NCI-H82 treated with DMSO at 0.1 percent for 48 hours (cell line): Measurements from ENCODE around the gene CHAD.

Experiments
- DNase-seq: peaks from one replicate; lab custom pipeline; 2025; ENCODE audit not compliant: unreplicated experiment; lab: John Stamatoyannopoulos, UW

The CHAD gene

GRCh38 chr17:50458701-50459676 lies 9.7 kb downstream of the CHAD start:
- DNase-seq, result no peak

DNA sequence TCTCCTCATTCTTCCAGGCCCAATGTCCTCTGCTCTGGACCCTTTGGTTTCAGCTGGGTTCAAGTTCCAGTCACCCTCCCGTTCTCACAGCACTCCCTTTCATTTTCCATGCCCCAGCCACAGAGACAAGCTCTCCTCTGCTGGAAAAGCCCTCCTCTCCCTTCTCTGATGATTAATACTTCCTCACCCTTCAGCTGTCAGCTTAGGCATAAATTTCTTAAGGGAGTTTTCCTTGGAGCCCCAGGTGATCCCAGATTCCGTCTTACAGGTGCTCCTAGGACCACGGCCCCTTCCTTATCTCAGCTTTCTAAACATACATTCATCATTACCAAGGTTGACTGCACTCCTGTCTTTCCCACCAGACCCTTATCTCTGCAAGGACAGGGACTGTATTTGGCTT lies 10.4 kb downstream of the CHAD start:
- DNase-seq, result no peak

GRCh38 chr17:50457621-50458020 lies 11.1 kb downstream of the CHAD start:
- DNase-seq, result no peak

- DNase-seq, result no peak
Observed at GRCh38 chr17:50453901-50454300, 14.8 kb downstream of the CHAD start.

- DNase-seq, result no peak
Observed at GRCh38 chr17:50452630-50453300, 15.9 kb downstream of the CHAD start.

DNA sequence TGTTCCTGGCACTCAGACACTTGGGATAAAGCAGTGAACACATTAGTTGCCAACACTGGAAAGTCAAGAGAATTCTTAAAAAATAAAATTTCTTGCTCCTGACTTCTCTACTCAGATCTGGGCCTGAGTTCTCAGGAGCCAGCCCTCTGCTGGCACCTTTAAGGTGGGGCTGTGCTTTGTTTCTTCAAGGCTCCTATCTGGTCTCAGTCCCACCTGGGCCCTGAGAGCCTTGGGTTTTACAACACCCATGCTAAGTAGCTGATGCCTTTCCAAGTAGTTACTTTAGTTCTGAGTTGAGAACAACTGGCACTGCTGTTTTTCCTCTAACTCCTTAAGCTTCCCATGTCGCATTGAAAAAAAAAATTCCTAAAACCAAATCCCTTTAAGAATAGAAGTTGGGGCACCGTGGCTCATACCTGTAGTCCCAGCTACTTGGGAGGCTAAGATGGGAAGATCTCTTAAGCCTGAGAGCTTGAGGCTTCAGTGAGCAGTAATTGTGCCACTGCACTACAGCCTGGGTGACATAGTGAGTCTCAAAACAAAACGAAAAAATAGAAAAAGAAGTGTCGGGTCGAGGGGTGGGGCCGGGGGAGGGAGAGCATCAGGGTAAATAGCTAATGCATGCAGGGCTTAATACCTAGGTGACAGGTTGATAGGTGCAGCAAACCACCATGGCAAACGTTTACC lies 16.6 kb downstream of the CHAD start:
- no peak for DNase-seq

- no peak for DNase-seq
Observed at GRCh38 chr17:50448643-50449042, 20.0 kb downstream of the CHAD start.

GRCh38 chr17:50447870-50448595 lies 20.6 kb downstream of the CHAD start:
- no peak for DNase-seq

GRCh38 chr17:50445730-50446325 lies 22.9 kb downstream of the CHAD start:
- DNase-seq, result no peak

DNA sequence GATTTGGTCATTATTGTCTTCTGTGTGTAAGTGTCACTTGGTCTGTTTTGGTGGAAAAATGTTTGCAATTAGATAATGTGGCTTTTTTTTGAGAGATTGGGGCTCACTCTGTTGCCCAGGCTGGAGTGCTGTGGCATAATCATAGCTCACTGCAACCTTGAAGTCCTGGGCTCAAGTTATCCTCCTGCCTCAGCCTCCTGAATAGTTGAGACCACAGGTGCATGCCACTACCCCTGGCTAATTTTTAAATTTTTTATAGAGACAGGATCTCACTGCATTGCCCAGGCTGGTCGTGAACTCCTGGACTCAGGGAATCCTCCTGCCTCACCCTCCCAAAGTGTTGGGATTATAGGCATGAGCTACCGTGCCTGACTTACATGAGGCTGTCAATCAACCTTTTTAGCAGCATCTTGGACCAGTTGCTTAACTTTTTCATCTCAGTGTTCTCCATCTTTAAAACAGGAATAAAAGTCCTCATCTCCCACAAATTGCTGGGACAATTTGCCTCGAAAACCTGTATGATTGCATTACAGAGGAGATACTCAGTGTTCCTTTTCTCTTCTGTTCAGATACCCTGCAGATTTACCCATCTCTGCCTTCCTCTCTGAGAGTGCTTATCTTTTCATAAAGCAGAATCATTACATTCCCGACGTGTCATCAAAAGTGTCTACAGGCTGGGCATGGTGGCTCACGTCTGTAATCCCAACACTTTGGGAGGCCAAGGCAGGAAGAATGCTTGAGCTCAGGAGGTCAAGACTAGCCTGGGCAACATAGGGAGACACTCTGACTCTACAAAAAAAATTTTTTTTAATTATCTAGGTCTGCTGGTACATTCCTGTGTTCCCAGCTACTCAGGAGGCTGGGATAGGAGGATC lies 23.6 kb downstream of the CHAD start:
- DNase-seq, result no peak

- DNase-seq, result no peak
Observed at GRCh38 chr17:50443505-50443974, 25.1 kb downstream of the CHAD start.

DNA sequence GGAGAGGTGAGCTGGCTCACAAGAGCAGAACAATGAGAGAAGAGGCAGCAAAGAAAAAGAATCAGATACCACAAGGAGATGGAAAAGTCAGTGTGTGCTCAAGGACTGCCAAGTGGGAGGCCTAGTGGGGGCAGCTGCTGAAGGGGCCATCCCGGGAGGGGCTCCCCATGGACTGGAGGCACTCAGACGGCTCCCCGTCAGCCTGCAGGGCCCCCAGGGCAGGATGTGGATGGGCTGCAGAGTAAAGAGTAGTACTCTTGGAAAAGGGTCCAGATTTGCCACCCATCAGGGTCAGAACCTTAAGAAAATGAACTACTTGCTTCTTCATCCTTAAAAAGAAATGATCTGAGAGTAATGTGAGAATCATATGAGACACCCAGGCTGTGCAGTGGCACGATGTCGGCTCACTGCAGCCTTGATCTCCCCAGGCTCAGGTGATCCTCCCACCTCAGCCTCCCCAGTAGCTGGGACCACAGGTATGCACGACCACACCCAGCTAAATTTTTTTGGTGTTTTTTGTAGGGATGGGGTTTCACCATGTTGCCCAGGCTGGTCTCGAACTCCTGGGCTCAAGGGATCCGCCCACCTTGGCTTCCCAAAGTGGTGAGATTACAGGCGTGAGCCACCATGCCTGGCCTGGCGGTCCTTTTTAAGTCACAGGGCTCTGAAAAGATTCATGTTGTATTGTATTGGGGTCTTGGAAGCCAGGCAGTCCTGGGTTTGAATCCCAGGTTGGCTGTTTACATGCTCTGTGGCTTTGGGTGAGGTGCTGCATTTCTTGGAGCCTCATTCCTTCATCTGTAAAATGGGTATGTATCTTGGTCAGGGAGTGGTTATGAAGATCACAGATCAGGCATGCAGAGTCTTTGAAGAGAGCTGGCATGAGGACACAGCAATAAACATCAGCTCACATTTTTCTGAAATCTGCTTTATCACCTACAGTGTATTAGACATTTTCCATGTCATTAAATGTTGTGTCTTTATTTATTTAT lies 27.5 kb downstream of the CHAD start:
- no peak for DNase-seq

GRCh38 chr17:50440172-50440837 lies 28.4 kb downstream of the CHAD start:
- no peak for DNase-seq

GRCh38 chr17:50439008-50439407 lies 29.7 kb downstream of the CHAD start:
- no peak for DNase-seq

GRCh38 chr17:50437409-50437808 lies 31.3 kb downstream of the CHAD start:
- no peak for DNase-seq

GRCh38 chr17:50432125-50432762 lies 36.4 kb downstream of the CHAD start:
- no peak for DNase-seq
